Left ventricle myocardium inferior (tissue), 1 donor: ENCODE measurements around the gene GLA. TPM values are rescaled to one million over a fixed set of nuclear protein-coding genes. Genes with fewer than 3 reads are reported as not detected.

Source experiments
- DNase-seq: peaks from one replicate; pipeline ENCODE4 v3.0.0-alpha.2; 2020
- H3K27ac ChIP-seq: fragments of 200-600 bp; replicated peaks from 2 replicates; pipeline ENCODE4 v1.8.0; 2021
- H3K27me3 ChIP-seq: fragments of 200-600 bp; 2 replicates; pipeline ENCODE4 v1.8.0; 2021; ENCODE audit warnings: low read depth
- H3K36me3 ChIP-seq: fragments of 200-600 bp; 2 replicates; pipeline ENCODE4 v1.8.0; 2021
- H3K4me1 ChIP-seq: fragments of 200-600 bp; 2 replicates; pipeline ENCODE4 v1.8.0; 2021
- H3K4me3 ChIP-seq: fragments of 200-600 bp; 2 replicates; pipeline ENCODE4 v1.8.0; 2021; ENCODE audit warnings: mild to moderate bottlenecking, moderate library complexity
- H3K9me3 ChIP-seq: fragments of 200-600 bp; replicated peaks from 2 replicates; pipeline ENCODE4 v1.8.0; 2021
- CTCF ChIP-seq: fragments of 200-600 bp; IDR thresholded peaks from 2 replicates; pipeline ENCODE4 v1.8.0; 2021; ENCODE audit warnings: antibody characterized with exemption, mild to moderate bottlenecking, borderline replicate concordance
- intact Hi-C: fragments of 100-400 bp; cut with micrococcal nuclease; formaldehyde crosslinking; loops from one replicate; pipeline ENCODE4 v1.11.0; 2022
- total RNA-seq: library from RNA; stranded (reverse); fragmentation: NEBNext Ultra II Directional; extraction: Animal tissue kit (Norgen Biotek cat#: 25700); gene quantifications from one replicate; pipeline ENCODE4 v1.2.1, GENCODE V29; 2021
- donor health status: DM: no; HTN: yes; CAD: no; lungs with severe emphysema.

GLA gene
- total RNA-seq, 1 donor from 2014 or later: 10.8 TPM

- no peak for DNase-seq
- Histone ChIP-seq H3K36me3 (no peaks in the 10 kb centered on the region), H3K27ac (no peak overlapping the region), H3K9me3 (no peaks in the 10 kb centered on the region), H3K4me3 (no peak overlapping the region), H3K27me3 (no peaks in the 10 kb centered on the region), H3K4me1 (peaks cover under 1% of the 10 kb centered on the region)
- intact Hi-C loops: no loop called here
- TF ChIP-seq CTCF: no peak
These were observed 22.6 kb downstream of the GLA start for GRCh38 chrX:101385026-101385684.

- intact Hi-C loops: no loop called here
- no peak for DNase-seq
- Histone ChIP-seq H3K27ac (no peak overlapping the region), H3K36me3 (no peaks in the 10 kb centered on the region), H3K4me3 (no peak overlapping the region), H3K4me1 (no peaks in the 10 kb centered on the region), H3K27me3 (no peaks in the 10 kb centered on the region), H3K9me3 (no peaks in the 10 kb centered on the region)
- TF ChIP-seq CTCF: no peak
These were observed 24.0 kb downstream of the GLA start for GRCh38 chrX:101383679-101384205.

- no peak for DNase-seq
- Histone ChIP-seq H3K36me3 (no peaks in the 10 kb centered on the region), H3K4me3 (no peak overlapping the region), H3K27ac (no peak overlapping the region), H3K27me3 (no peaks in the 10 kb centered on the region), H3K9me3 (no peaks in the 10 kb centered on the region), H3K4me1 (no peaks in the 10 kb centered on the region)
- intact Hi-C loops: no loop called here
- TF ChIP-seq CTCF: no peak
These were observed 30.2 kb downstream of the GLA start for GRCh38 chrX:101377547-101377946.

GRCh38 chrX:101370888-101371504 lies 36.7 kb downstream of the GLA start:
- intact Hi-C loops: no loop called here
- H3K9me3 ChIP-seq: no peaks in the 10 kb centered on the region
- no peak for DNase-seq
- H3K27me3 ChIP-seq: no peaks in the 10 kb centered on the region
- H3K27ac ChIP-seq: no peak overlapping the region
- no peaks in the 10 kb centered on the region for H3K36me3 ChIP-seq
- no peaks in the 10 kb centered on the region for H3K4me1 ChIP-seq
- no peak for TF ChIP-seq CTCF
- no peak overlapping the region for H3K4me3 ChIP-seq

- DNase-seq: no peak
- no peak overlapping the region for H3K4me3 ChIP-seq
- H3K27me3 ChIP-seq: no peaks in the 10 kb centered on the region
- no peak for TF ChIP-seq CTCF
- intact Hi-C loops: no loop called here
- no peak overlapping the region for H3K27ac ChIP-seq
- H3K36me3 ChIP-seq: no peaks in the 10 kb centered on the region
- no peaks in the 10 kb centered on the region for H3K4me1 ChIP-seq
- no peaks in the 10 kb centered on the region for H3K9me3 ChIP-seq
These were observed 38.0 kb downstream of the GLA start for GRCh38 chrX:101369687-101370086.
